Right lung (tissue), 10 donors: ENCODE measurements around the gene VSIG2. TPM values are rescaled to one million over a fixed set of nuclear protein-coding genes. Genes with fewer than 3 reads are reported as not detected.
A peak's percentile ranks its signal among the peaks of the same experiment; 100 is the strongest.
"Not testable (repeated sequence)": the region's sequence is repeated elsewhere in the genome, so short reads cannot be mapped to it uniquely, and the experiment has no call there.

Experiments used
- DNase-seq, 2 donors: peaks; one replicate each; pipeline ENCODE4 v3.0.0-alpha.2; 2013
- long read RNA-seq, 8 donors: transcript quantifications; one replicate each; lab custom pipeline, GENCODE V29; 2026
- polyA plus RNA-seq, 5 donors: library from polyadenylated mRNA; unstranded; fragments of 120-200 nt; gene quantifications; one replicate each; pipeline versions ENCODE4 v1.2.1 to v1.2.3, GENCODE V29; 2013; ENCODE audit warnings: inconsistent platforms in 1 of 5, low replicate concordance in 1 of 5; ENCODE audit not compliant: insufficient read length in 5 of 5, insufficient read depth in 1 of 5

Gene VSIG2
- polyA plus RNA-seq: 10 to 100 TPM; 22.5 to 32.9 (median 28.8) TPM
- long read RNA-seq, donor 1, transcript VSIG2-201 (7 exons, 1,148 nt): major isoform, 9 of 16 reads
- long read RNA-seq, donor 1, partial matches to known transcripts: 5 of 16 reads
- long read RNA-seq, donor 1, other reads (novel, unspliced or antisense): 0 of 16 reads
- long read RNA-seq, donor 2, partial matches to known transcripts: 0 of 4 reads
- long read RNA-seq, donor 2, other reads (novel, unspliced or antisense): 0 of 4 reads
- long read RNA-seq, donor 3, transcript VSIG2-201 (7 exons, 1,148 nt): major isoform, 6 of 20 reads
- long read RNA-seq, donor 3, partial matches to known transcripts: 10 of 20 reads
- long read RNA-seq, donor 3, other reads (novel, unspliced or antisense): 0 of 20 reads
- long read RNA-seq, donor 4, partial matches to known transcripts: 5 of 9 reads
- long read RNA-seq, donor 4, other reads (novel, unspliced or antisense): 0 of 9 reads
- long read RNA-seq, donor 5, transcript VSIG2-201 (7 exons, 1,148 nt): major isoform, 10 of 24 reads
- long read RNA-seq, donor 5, partial matches to known transcripts: 12 of 24 reads
- long read RNA-seq, donor 5, other reads (novel, unspliced or antisense): 0 of 24 reads
- long read RNA-seq, donor 6, transcript VSIG2-201 (7 exons, 1,148 nt): major isoform, 10 of 29 reads
- long read RNA-seq, donor 6, transcript VSIG2-202 (6 exons, 1,191 nt): minor isoform, 6 of 29 reads
- long read RNA-seq, donor 6, partial matches to known transcripts: 13 of 29 reads
- long read RNA-seq, donor 6, other reads (novel, unspliced or antisense): 0 of 29 reads
- long read RNA-seq, donor 7, transcript VSIG2-201 (7 exons, 1,148 nt): major isoform, 7 of 9 reads
- long read RNA-seq, donor 7, partial matches to known transcripts: 0 of 9 reads
- long read RNA-seq, donor 7, other reads (novel, unspliced or antisense): 0 of 9 reads
- long read RNA-seq, donor 8, partial matches to known transcripts: 0 of 4 reads
- long read RNA-seq, donor 8, other reads (novel, unspliced or antisense): 0 of 4 reads

GRCh38 chr11:124751741-124752470, at the start of gene VSIG2:
VSIG2 (minus strand) TSS chr11:124752255; CDS start chr11:124752137, 118 bp downstream.
- no peak for DNase-seq

DNA sequence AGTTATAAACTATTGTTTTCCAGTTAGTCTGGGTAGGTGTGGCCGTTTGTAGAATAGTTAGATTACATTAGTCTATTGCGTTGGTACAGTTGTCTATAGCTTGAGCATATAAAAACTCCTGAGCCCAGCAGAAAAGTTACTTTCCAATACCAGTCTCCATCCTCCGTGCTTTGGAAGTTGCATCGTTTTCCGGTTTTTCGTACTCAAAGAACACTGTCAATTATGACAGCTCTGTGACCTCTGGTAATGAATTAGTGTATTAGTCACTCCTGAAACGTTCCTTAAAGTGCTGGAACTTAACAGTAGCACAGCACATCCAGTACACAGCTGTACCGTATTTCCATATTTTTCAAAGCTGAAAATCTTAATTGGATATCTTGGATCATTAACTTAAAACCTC, 49.0 kb upstream of the VSIG2 start:
- peak in 1 of 2 donors; percentile 16 for DNase-seq

DNA sequence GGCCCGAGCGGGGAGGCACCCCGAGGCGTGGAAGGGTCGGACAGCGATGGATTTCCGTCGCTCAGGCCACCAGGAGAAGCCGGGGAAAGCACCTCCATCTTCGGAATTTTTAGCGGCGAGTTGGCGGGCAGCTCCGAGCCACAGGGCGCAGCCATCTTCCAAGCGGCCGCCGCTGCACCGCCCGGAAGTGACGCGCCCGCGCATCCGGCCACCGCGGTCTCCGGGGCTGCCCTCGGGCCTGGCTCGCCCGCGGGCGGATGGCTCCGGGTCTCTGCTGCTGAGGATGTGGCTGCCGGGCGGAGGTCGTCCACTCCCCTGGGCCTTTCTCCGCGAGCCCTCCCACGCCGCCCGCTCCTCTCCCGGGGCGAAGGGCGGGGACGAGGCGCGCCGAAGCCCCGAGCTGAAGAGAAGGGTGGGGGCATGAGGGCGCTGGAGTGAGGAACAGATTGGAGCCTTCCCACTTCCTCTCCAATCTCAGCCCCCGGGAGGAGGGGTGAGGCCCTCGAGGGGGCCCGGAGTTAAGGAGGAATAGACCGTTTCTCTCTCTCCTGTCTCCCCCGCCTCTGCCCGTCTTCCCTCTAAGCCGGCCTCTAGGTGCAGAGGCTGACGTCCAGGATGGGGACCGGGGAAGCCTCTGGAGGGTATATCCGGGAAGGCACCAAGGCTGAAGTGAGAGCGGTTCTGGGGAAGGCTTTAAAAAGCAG, 48.3 kb upstream of the VSIG2 start, which contains the start of gene MSANTD2:
TSS of gene MSANTD2 (minus strand) at position 181 of the 704 bp plus-strand sequence. CDS start at position 155, 26 bp downstream.
- DNase-seq: peak; percentile 89 to 93

DNA sequence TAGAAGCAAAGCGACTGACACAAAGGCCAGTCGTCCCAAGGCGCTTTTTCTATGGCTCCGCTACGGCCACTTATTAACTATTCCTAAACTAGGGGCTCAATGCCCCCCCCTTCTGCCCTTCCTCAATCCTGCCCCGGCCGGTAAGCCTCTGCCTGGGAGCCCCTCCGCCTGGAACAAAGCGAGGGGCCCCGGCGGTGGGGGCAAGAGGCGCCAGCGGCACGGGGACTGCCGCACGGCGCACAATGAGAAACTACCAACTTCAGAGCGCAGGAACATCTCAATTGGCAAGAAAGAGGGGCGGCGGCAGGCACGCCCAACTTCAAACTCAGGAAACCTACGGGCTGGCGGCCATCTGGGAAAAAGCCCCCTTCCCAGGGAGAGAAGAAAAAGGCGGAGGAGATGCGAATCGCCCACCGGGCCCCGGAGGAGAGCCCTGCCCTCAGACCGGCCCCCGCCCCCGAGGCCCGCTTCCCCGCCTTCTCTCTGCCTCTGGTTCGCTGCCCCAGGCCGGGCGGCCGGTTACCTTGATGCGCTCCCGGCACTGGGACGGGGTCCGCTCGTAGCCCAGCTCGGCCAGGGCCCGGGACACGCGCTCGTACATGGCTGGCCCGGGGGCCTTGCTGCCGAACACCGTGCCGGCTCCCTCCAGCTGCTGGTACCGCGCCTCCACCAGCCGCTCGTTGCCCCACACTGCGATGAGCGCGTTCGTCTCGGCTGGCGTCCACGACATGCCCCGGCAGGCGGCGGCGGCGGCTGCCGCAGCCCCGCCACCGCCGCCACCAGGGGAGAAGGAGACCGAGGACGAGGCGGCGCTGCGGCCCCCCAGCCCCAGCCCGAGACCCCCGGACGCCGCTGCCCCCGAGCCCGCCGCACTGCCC, 47.5 kb upstream of the VSIG2 start:
- DNase-seq: peak; percentile 30 to 32

- peak in 1 of 2 donors; percentile 13 for DNase-seq
Observed at GRCh38 chr11:124798991-124799347, 46.9 kb upstream of the VSIG2 start.

DNA sequence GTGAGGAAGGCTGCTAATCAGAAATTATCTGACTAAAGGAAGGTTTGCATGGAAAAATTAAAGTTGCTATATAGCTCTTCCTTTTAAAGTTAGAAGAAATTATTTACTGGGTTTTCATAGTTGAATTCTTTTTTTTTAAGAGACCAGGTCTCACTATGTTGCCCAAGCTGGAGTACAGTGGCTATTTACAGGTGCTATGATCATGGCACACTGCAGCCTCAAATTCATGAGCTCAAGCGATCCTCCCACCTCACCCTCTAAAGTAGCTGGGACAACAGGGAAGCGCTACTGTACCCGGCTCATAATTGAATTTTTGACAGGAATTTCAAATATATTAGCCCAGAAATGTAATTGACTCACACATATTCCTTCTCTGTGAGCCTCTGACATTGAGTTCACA, 44.3 kb upstream of the VSIG2 start:
- DNase-seq: no peak

DNA sequence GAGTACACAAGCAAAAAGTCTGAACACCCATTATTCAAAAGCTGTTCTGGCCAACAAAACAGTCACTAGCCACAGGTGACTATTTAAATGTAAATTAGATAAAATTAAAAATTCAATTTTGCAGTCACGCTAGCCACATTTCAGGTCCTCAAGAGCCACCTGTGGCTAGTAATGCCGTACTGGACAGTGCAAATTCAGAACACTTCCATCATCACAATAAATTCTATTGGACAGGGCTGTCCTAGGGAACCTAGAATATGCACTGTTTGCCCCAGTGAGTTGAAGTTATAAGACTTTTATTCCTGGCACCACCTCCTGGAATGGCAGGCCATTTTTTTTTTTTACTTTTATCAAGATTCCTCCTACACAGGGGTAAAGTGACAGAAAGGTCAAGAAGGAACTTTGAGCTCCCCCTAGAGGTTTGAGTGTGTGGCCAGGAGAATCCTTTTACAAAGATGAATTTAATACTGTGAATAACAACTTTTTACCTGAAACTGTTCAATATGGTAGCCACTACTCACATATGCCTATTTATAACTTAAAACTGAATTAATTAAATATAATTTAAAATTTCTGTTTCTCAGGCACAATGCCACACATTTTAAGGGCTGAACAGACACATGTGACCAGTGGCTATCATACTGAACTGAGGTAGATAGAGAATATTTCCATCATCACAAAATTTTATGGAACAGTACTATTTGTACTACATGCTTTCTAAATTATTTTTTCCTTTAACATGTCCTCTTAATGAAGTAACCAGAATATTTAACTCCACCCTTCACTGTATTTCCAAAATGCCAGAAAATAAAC, 41.6 kb upstream of the VSIG2 start:
- peak in 1 of 2 donors; percentile 14 for DNase-seq

- DNase-seq: no peak
Observed at GRCh38 chr11:124791626-124792341, 39.7 kb upstream of the VSIG2 start.

DNA sequence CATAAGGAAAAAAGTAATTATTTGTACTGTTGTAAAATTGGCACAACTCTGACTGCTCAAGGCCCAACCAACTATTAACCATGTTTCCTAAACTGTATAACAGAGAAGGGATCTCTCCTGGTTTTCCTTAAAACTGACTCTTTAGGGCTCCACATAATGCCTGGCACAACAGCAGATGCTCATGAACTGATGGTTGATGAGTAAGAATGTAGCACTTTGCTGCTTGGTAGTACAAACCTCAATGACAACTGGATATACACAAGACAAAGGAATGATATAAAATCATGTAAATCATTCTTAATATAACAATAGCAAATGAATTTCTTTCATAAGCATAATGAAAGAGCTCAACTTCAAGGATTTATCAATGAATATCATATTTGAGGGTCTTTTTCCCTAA, 36.5 kb upstream of the VSIG2 start:
- DNase-seq: no peak

DNA sequence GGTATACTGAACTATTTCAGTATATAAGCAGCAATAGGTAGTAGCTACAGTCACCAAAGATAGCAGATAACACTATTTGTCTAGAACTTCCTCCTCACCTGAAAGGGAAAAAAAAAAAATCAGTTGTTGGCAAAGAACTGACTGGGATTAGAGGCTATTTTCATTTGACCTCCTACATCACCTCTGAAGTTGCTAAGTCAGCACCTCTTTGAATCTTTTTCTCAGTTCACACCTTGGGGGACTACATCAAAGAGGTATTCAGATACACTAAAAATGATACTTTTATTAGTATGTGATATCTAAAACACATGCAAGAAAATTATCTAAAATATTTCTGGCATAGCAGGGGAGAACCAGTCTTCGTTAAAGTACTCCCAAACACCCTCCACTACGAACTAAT, 32.0 kb upstream of the VSIG2 start:
- no peak for DNase-seq

GRCh38 chr11:124783002-124783401, 30.9 kb upstream of the VSIG2 start:
- DNase-seq: no peak

DNA sequence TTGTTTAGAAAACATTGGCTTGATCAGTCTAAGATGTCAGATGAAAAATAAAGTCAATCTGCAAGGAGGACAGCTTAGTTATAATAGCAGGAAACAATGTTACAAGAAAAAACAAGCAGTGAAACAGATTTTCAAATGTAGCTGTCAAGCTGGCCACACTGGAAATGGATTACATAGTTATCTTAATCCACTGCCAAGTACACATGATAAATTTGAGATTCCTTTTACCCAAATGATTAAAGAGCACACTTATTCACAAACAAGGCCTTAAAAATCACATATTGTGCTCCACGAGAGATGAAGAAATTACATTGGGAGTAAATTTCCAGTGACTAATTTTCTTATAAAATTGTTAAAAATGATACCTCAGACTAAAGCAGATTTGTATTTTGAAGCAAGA, 27.5 kb upstream of the VSIG2 start:
- no peak for DNase-seq

DNA sequence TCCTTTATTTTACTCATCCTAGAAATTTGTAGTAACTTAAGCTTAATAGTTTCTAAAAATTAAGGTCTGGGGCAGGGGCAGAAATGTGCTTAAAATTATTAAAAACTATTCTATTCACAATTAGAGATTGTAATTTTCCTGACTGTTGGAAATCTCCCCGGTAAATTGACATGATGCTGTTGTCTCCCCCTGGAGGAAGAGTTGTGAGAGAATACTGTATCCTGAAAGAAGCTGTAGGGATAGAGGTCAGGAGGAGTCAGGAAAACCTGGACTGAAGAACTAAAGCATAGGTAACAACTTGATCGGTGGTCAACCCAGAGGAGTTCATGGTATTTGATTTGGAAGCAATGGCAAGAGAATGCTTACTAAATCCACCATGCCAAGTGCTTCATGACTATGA, 26.2 kb upstream of the VSIG2 start:
- DNase-seq: no peak

DNA sequence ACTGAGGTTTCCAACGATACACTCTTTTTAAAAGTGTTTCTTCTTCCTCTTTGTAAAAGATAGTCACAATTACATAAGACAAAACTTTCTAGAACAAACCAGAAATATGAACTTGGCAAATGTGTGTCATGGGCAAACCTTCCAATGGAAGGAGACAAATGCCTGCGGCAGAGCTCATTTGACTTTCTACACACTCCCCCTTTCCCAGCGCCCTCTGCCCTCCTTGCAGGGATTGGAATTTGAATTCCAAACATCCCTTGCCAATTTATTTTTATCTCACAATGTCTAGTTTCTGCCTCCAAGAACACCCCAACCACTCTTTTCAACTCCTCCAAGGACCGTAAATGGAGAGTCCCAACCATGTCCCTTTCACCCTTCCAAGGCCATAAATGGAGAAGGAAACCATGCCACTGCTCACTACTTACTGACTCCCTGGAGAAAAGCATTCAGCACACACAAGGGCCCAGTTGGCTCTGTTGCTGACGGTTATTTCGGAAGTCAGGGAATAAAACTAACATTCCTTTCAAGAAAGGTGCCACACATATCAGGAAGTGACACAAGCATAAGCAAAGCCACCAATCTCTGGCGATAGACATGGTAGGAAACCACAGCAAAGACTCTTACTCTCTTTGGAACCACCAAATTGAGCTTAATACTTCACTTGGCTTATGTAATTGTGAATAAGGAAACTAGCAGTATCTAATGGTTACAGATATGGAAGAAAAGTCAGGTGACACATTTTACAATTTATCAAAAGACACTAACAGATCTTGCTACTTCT, 25.0 kb upstream of the VSIG2 start:
- DNase-seq: no peak

DNA sequence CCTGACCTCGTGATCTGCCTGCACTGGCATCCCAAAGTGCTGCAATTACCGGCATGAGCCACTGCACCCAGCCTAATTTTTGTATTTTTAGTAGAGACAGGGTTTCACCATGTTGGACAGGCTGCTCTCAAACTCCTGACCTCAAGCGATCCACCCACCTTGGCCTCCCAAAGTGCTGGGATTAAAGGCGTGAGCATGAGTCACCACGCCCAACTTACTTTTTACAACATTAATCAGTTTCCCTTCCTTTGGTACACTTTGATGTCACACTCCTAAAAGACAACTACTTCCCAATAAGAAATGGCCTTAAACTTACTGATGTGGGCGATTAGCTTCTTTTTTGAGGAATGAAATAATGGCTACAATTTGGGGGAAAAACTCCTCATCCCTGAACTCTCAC, 18.9 kb upstream of the VSIG2 start:
- DNase-seq: not testable (repeated sequence)

DNA sequence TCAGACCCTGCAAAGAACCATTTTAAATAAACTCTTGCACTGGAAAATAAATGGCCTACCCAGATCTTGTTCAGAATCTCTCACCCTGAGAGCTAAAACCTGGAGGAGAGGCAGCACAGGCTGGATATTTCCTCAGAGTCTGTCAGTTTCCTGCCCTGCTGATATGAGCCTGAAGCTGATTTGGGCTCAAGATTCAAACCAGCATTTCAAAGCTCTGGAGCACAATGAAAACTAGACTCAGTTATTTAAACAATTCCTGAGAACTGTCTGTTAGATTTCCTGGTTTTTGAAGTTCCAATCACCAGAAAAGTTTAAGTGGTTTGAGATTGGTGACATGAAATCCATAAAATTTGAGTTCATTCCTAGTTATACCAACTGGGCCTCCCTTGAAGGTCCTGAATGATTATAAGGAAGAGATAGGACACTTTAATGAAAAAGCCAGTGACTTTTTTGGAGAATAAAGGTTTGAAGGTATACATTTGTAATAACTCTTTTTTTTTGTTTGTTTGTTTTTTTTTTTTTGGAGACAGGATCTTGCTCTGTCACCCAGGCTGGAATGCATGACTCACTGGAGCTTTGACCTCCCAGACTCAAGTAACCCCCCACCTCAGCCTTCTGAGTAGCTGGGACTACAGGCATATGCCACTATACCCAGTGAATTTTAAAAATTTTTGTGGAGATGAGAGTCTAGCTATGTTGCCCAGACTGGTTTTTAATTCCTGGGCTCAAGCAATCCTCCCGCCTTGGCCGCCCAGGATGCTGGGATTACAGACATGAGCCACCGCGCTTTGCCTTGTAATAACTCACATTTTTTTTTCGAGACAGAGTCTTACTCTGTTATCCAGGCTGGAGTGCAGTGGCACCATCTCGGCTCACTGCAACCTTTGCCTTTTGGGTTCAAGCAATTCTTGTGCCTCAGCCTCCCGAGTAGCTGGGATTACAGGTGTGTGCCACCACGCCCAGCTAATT, 18.0 kb upstream of the VSIG2 start:
- no peak for DNase-seq
